ENCODE data around the gene IQCM.

Gene IQCM

GRCh38 chr4:149781150-149781549 lies 34.5 kb downstream of the IQCM start:
- DNase-seq (ENCODE audit: low read depth): no peak

GRCh38 chr4:149768477-149768876 lies 47.2 kb downstream of the IQCM start:
- no peak for DNase-seq (ENCODE audit: low read depth)

- DNase-seq (ENCODE audit: low read depth): no peak
Measured at GRCh38 chr4:149766135-149766534, 49.5 kb downstream of the IQCM start.

- DNase-seq (ENCODE audit: low read depth): no peak
Measured at GRCh38 chr4:149765630-149766029, 50.0 kb downstream of the IQCM start.

GRCh38 chr4:149755969-149756368 lies 59.7 kb downstream of the IQCM start:
- DNase-seq (ENCODE audit: low read depth): no peak

- no peak for DNase-seq (ENCODE audit: low read depth)
Measured at GRCh38 chr4:149754526-149754925, 61.1 kb downstream of the IQCM start.

- no peak for DNase-seq (ENCODE audit: low read depth)
Measured at GRCh38 chr4:149752729-149753128, 62.9 kb downstream of the IQCM start.

- no peak for DNase-seq (ENCODE audit: low read depth)
Measured at GRCh38 chr4:149751174-149751573, 64.5 kb downstream of the IQCM start.

GRCh38 chr4:149749784-149750183 lies 65.9 kb downstream of the IQCM start:
- no peak for DNase-seq (ENCODE audit: low read depth)

GRCh38 chr4:149747646-149748045 lies 68.0 kb downstream of the IQCM start:
- no peak for DNase-seq (ENCODE audit: low read depth)

GRCh38 chr4:149746276-149746675 lies 69.4 kb downstream of the IQCM start:
- no peak for DNase-seq (ENCODE audit: low read depth)

- DNase-seq (ENCODE audit: low read depth): no peak
Measured at GRCh38 chr4:149741186-149741831, 74.3 kb downstream of the IQCM start.

GRCh38 chr4:149738156-149738555 lies 77.5 kb downstream of the IQCM start:
- DNase-seq (ENCODE audit: low read depth): no peak

GRCh38 chr4:149735796-149736195 lies 79.8 kb downstream of the IQCM start:
- no peak for DNase-seq (ENCODE audit: low read depth)

- DNase-seq (ENCODE audit: low read depth): no peak
Measured at GRCh38 chr4:149728444-149728843, 87.2 kb downstream of the IQCM start.

- no peak for DNase-seq (ENCODE audit: low read depth)
Measured at GRCh38 chr4:149727663-149728062, 88.0 kb downstream of the IQCM start.

- no peak for DNase-seq (ENCODE audit: low read depth)
Measured at GRCh38 chr4:149723065-149723464, 92.6 kb downstream of the IQCM start.

- no peak for DNase-seq (ENCODE audit: low read depth)
Measured at GRCh38 chr4:149719806-149720205, 95.8 kb downstream of the IQCM start.

- no peak for DNase-seq (ENCODE audit: low read depth)
Measured at GRCh38 chr4:149719357-149719756, 96.3 kb downstream of the IQCM start.

- no peak for DNase-seq (ENCODE audit: low read depth)
Measured at GRCh38 chr4:149718500-149718899, 97.1 kb downstream of the IQCM start.

- no peak for DNase-seq (ENCODE audit: low read depth)
Measured at GRCh38 chr4:149716728-149717127, 98.9 kb downstream of the IQCM start.

- no peak for DNase-seq (ENCODE audit: low read depth)
Measured at GRCh38 chr4:149715822-149716585, 99.6 kb downstream of the IQCM start.

GRCh38 chr4:149713031-149713430 lies 102.6 kb downstream of the IQCM start:
- DNase-seq (ENCODE audit: low read depth): no peak

Data from activated T-cell treated with anti-CD3 and anti-CD28 coated beads for 1 hour (primary cell).